Stimulated activated CD8-positive, alpha-beta memory T cell treated with anti-CD3 and anti-CD28 coated beads, Interleukin-7, amount 100 ng/mL, for 24 hours (primary cell): ENCODE measurements around the gene SLC35G2.
"Not testable (repeated sequence)": the region's sequence is repeated elsewhere in the genome, so short reads cannot be mapped to it uniquely, and the experiment has no call there.

ENCODE experiments used
- DNase-seq: peaks from one replicate; pipeline ENCODE4 v3.0.0-alpha.2; 2020; ENCODE audit warnings: low read depth

The SLC35G2 gene

GRCh38 chr3:136835089-136835812 is 16.3 kb downstream of the SLC35G2 start:
- DNase-seq = no peak

- DNase-seq = no peak
Measured at GRCh38 chr3:136835813-136836510, 17.0 kb downstream of the SLC35G2 start.

- no peak for DNase-seq
Measured at GRCh38 chr3:136836511-136837156, 17.7 kb downstream of the SLC35G2 start.

- no peak for DNase-seq
Measured at GRCh38 chr3:136838641-136839555, 20.0 kb downstream of the SLC35G2 start.

- no peak for DNase-seq
Measured at GRCh38 chr3:136839556-136839931, 20.6 kb downstream of the SLC35G2 start.

GRCh38 chr3:136840252-136840651 is 21.3 kb downstream of the SLC35G2 start:
- DNase-seq = no peak

- DNase-seq = no peak
Measured at GRCh38 chr3:136842294-136842693, 23.4 kb downstream of the SLC35G2 start.

- no peak for DNase-seq
Measured at GRCh38 chr3:136844724-136845123, 25.8 kb downstream of the SLC35G2 start.

- no peak for DNase-seq
Measured at GRCh38 chr3:136852180-136852579, 33.3 kb downstream of the SLC35G2 start.

- DNase-seq = no peak
Measured at GRCh38 chr3:136856665-136857064, 37.7 kb downstream of the SLC35G2 start.

GRCh38 chr3:136858381-136858780 is 39.5 kb downstream of the SLC35G2 start:
- DNase-seq = no peak

GRCh38 chr3:136860541-136860940 is 41.6 kb downstream of the SLC35G2 start:
- DNase-seq = no peak

GRCh38 chr3:136861890-136862616 is 43.1 kb downstream of the SLC35G2 start, which contains the start of gene NCK1:
Gene NCK1, plus strand, starts transcription at chr3:136862208. Its CDS starts 65,794 bp downstream, at chr3:136928002.
- DNase-seq = peak; percentile 98

GRCh38 chr3:136862617-136863322 is 43.8 kb downstream of the SLC35G2 start:
- peak; percentile 14 for DNase-seq

- no peak for DNase-seq
Measured at GRCh38 chr3:136869282-136869681, 50.4 kb downstream of the SLC35G2 start.

GRCh38 chr3:136872258-136872657 is 53.3 kb downstream of the SLC35G2 start:
- not testable (repeated sequence) for DNase-seq

- DNase-seq = not testable (repeated sequence)
Measured at GRCh38 chr3:136879510-136879909, 60.6 kb downstream of the SLC35G2 start.

- no peak for DNase-seq
Measured at GRCh38 chr3:136882571-136882970, 63.6 kb downstream of the SLC35G2 start.

- no peak for DNase-seq
Measured at GRCh38 chr3:136883967-136884720, 65.2 kb downstream of the SLC35G2 start.
